ENCODE data around the gene DCLK2.

Gene DCLK2

DNA sequence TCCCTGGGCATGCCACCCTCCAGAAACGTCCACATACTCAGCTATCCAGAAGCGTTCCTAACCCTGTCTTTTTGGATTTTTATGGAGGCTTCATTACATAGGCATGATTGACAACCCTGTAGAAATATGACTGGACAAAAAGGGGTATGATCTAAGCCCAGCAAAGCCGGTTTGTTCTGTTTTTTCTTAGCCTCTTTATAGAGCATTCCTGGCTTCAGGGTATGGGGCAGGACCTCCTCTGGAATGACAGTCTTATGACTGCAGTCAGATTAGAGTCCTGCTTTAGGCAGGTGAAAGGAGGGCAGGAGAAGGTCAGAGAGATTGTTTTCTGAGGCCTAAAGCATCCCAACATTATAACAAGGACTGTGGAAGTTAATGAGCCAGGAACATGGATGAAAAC, 137.4 kb downstream of the DCLK2 start:
- TF ChIP-seq CREB1 (IDR thresholded peaks at IDR 0.05; ENCODE audit: low read depth): no peak
- TF ChIP-seq YY1 (IDR thresholded peaks at IDR 0.05; ENCODE audit: low read depth): no peak
- peak; percentile 53 for TF ChIP-seq TEAD4 (IDR thresholded peaks at IDR 0.05)
- TF ChIP-seq TCF12 (IDR thresholded peaks at IDR 0.05; ENCODE audit: low read depth): no peak
- no peak for TF ChIP-seq CEBPB (IDR thresholded peaks at IDR 0.05)
- 0 out of 2 replicates have a peak, but pooled peaks have one; percentile 12 for TF ChIP-seq MAX (IDR thresholded peaks at IDR 0.05)
- TF ChIP-seq NFIC (IDR thresholded peaks at IDR 0.05): no peak
- TF ChIP-seq, protein P1, sequence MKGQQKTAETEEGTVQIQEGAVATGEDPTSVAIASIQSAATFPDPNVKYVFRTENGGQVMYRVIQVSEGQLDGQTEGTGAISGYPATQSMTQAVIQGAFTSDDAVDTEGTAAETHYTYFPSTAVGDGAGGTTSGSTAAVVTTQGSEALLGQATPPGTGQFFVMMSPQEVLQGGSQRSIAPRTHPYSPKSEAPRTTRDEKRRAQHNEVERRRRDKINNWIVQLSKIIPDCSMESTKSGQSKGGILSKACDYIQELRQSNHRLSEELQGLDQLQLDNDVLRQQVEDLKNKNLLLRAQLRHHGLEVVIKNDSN (IDR thresholded peaks at IDR 0.05): no peak
- no peak for TF ChIP-seq ZBTB7A (IDR thresholded peaks at IDR 0.05; ENCODE audit: low read depth)

DNA sequence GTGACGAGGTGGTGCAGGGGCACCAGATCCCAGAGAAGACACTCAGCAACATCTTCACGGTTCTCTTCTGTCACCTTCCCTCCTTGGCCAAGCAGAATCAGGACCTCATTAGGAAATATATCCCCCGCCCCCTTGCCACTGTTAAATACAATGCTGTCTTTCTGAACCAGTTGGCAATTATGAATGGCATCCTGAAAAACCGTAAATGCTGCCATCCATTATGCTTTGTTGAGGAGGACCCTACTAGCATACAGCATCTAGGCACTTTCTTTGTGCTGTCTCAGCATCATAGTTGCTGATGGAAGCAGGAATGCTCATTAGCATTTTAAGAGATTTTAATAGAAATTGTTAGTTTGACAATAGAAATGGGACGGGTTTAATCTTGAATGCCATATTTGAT, 138.5 kb downstream of the DCLK2 start:
- no peak for TF ChIP-seq EP300 (IDR thresholded peaks at IDR 0.05; ENCODE audit: borderline replicate concordance)
- no peak for TF ChIP-seq REST (IDR thresholded peaks at IDR 0.05; ENCODE audit: low read depth)
- no peak for TF ChIP-seq NFIC (IDR thresholded peaks at IDR 0.05)
- no peak for TF ChIP-seq FOXM1 (IDR thresholded peaks at IDR 0.05; ENCODE audit: borderline replicate concordance, low read depth)
- TF ChIP-seq, protein P1 (IDR thresholded peaks at IDR 0.05): no peak
- TF ChIP-seq RAD21 (IDR thresholded peaks at IDR 0.05; ENCODE audit: low read depth): no peak
- TF ChIP-seq EGR1 (IDR thresholded peaks at IDR 0.05): no peak
- no peak for TF ChIP-seq MAX (IDR thresholded peaks at IDR 0.05)
- no peak for TF ChIP-seq TCF12 (IDR thresholded peaks at IDR 0.05; ENCODE audit: low read depth)
- TF ChIP-seq TEAD4 (IDR thresholded peaks at IDR 0.05): no peak
- TF ChIP-seq CEBPB (IDR thresholded peaks at IDR 0.05): no peak
- TF ChIP-seq CREB1 (IDR thresholded peaks at IDR 0.05; ENCODE audit: low read depth): no peak
- TF ChIP-seq YY1 (IDR thresholded peaks at IDR 0.05; ENCODE audit: low read depth): no peak
- TF ChIP-seq ZBTB7A (IDR thresholded peaks at IDR 0.05; ENCODE audit: low read depth): no peak

- TF ChIP-seq RAD21 (IDR thresholded peaks at IDR 0.05; ENCODE audit: low read depth) (peak; percentile 48), CEBPB (IDR thresholded peaks at IDR 0.05) (no peak), TEAD4 (IDR thresholded peaks at IDR 0.05) (no peak), REST (IDR thresholded peaks at IDR 0.05; ENCODE audit: low read depth) (no peak), CREB1 (IDR thresholded peaks at IDR 0.05; ENCODE audit: low read depth) (no peak)
These were observed 138.9 kb downstream of the DCLK2 start for GRCh38 chr4:150217192-150217591.

GRCh38 chr4:150217808-150218207, 139.6 kb downstream of the DCLK2 start:
- no peak for TF ChIP-seq YY1 (IDR thresholded peaks at IDR 0.05; ENCODE audit: low read depth)
- TF ChIP-seq FOXM1 (IDR thresholded peaks at IDR 0.05; ENCODE audit: borderline replicate concordance, low read depth): no peak
- no peak for TF ChIP-seq MAX (IDR thresholded peaks at IDR 0.05)
- no peak for TF ChIP-seq TCF12 (IDR thresholded peaks at IDR 0.05; ENCODE audit: low read depth)
- no peak for TF ChIP-seq NFIC (IDR thresholded peaks at IDR 0.05)
- no peak for TF ChIP-seq EGR1 (IDR thresholded peaks at IDR 0.05)
- TF ChIP-seq TAF1 (IDR thresholded peaks at IDR 0.05; ENCODE audit: low read depth): no peak
- TF ChIP-seq CREB1 (IDR thresholded peaks at IDR 0.05; ENCODE audit: low read depth): no peak
- TF ChIP-seq EP300 (IDR thresholded peaks at IDR 0.05; ENCODE audit: borderline replicate concordance): no peak
- no peak for TF ChIP-seq TEAD4 (IDR thresholded peaks at IDR 0.05)
- no peak for TF ChIP-seq RAD21 (IDR thresholded peaks at IDR 0.05; ENCODE audit: low read depth)
- no peak for TF ChIP-seq REST (IDR thresholded peaks at IDR 0.05; ENCODE audit: low read depth)
- no peak for TF ChIP-seq CEBPB (IDR thresholded peaks at IDR 0.05)
- TF ChIP-seq, protein P1 (IDR thresholded peaks at IDR 0.05): no peak
- no peak for TF ChIP-seq ZBTB7A (IDR thresholded peaks at IDR 0.05; ENCODE audit: low read depth)
